Measurements from ENCODE around the gene TRAF7.

DNA sequence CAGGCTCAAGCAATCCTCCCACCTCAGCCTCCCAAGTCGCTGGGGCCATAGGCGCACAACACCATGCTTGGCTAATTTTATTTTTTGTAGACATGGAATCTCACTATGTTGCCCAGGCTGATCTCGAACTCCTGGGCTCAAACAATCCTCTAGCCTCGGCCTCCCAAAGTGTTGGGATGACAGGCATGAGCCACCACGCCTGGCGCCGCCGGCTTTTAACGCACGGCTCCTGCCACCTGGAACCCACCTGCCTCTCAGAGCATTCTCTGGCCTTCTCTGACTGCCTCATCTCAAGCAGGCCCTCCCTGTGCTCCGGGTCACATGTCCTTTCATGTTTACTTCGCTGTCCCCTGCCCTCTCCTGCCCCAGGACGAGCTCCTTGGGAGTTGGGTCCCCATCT is 30.5 kb downstream of the TRAF7 start:
- TF ChIP-seq, protein P1, sequence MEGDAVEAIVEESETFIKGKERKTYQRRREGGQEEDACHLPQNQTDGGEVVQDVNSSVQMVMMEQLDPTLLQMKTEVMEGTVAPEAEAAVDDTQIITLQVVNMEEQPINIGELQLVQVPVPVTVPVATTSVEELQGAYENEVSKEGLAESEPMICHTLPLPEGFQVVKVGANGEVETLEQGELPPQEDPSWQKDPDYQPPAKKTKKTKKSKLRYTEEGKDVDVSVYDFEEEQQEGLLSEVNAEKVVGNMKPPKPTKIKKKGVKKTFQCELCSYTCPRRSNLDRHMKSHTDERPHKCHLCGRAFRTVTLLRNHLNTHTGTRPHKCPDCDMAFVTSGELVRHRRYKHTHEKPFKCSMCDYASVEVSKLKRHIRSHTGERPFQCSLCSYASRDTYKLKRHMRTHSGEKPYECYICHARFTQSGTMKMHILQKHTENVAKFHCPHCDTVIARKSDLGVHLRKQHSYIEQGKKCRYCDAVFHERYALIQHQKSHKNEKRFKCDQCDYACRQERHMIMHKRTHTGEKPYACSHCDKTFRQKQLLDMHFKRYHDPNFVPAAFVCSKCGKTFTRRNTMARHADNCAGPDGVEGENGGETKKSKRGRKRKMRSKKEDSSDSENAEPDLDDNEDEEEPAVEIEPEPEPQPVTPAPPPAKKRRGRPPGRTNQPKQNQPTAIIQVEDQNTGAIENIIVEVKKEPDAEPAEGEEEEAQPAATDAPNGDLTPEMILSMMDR (conservative IDR thresholded peaks at IDR 0.05; ENCODE audit: low read depth, low read length): no peak
- TF ChIP-seq EZH2 (IDR thresholded peaks at IDR 0.05; ENCODE audit: low read length, unreplicated experiment): no peak

All from PC-3 (cell line).